Activated CD8-positive, alpha-beta memory T cell treated with anti-CD3 and anti-CD28 coated beads for 36 hours (primary cell): ENCODE measurements around the gene LGALS4. TPM values are rescaled to one million over a fixed set of nuclear protein-coding genes. Genes with fewer than 3 reads are reported as not detected.
"Not testable (repeated sequence)": the region's sequence is repeated elsewhere in the genome, so short reads cannot be mapped to it uniquely, and the experiment has no call there.

Experiments used
- CTCF ChIA-PET: fragments of 350-600 bp; sonication (Branson Sonifier 250); formaldehyde crosslinking; loops from one replicate; lab custom pipeline; 2021; ENCODE audit warnings: antibody characterized with exemption; lab: Charles Lee
- POLR2A ChIA-PET: fragments of 350-600 bp; sonication (Branson Sonifier 250); formaldehyde crosslinking; loops from one replicate; lab custom pipeline; 2021; ENCODE audit warnings: antibody characterized with exemption; lab: Charles Lee
- total RNA-seq, 2 experiments: library from RNA; stranded (reverse); gene quantifications; one replicate each; pipeline ENCODE4 v1.2.3, GENCODE V29; 2021

LGALS4 gene
- total RNA-seq, 2 experiments from 2014 or later: 0.65 to 0.82 TPM

DNA sequence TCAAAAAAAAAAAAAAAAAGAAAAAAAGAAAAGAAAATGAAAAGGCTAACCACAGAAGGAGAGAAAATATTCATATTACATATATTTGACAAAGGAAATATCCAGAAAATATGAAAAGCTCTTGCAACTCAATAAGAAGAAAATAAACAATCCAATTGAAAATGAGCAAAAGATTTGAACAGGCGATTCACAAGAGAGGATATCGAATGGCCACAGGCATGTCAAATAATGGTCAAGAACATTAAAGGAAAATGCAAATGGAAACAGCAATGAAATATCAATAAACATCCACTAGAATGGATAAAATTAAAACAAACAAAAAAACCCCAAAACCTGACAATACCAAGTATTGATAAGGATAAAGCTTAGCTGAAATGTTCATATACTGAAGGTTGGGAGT is 47.5 kb downstream of the LGALS4 start:
- CTCF ChIA-PET: no interaction called here
- POLR2A ChIA-PET: interaction anchor here (0.7 kb wide), 1 partner anchor 25 kb away, joined by 4 read pairs; no protein-coding TSS in a partner anchor

DNA sequence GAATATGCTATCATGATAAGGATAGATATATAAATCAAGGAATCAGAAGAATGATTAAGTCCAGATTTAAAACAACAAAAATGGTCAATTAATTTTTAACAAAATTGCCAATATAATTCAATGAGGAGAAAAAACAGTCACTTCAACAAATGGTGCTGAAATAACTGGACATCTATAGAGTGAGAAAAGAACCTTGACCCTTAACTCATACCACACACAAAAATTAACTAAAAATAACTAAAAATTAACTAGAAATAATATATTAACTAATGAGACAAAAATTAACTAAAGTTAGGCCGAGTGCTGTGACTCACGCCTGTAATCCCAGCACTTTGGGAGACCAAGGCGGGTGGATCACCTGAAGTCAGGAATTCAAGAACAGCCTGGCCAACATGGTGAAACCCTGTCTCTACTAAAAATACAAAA is 48.9 kb downstream of the LGALS4 start:
- ChIA-PET POLR2A (no interaction called here), CTCF (no interaction called here)

DNA sequence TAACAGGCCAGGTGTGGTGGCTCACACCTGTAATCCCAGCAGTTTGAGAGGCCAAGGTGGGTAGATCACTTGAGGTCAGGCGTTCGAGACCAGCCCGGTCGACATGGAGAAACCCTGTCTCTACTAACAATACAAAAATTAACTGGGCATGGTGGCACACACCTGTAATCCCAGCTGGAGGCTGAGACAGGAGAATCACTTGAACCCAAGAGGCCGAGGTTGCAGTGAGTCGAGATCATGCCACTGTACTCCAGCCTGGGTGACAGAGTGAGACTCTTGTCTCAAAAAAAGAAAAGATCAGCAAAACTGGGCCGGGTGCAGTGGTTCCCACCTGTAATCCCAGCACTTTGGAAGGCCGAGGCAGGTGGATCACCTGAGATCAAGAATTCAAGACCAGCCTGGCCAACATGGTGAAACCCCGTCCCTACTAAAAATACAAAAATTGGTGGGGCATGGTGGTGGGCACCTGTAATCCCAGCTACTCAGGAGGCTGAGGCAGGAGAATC is 50.8 kb downstream of the LGALS4 start:
- POLR2A ChIA-PET: interaction anchor here (0.6 kb wide), 1 partner anchor 104 kb away, joined by 5 read pairs; no protein-coding TSS in a partner anchor
- CTCF ChIA-PET: interaction anchor here (0.6 kb wide), 1 partner anchor 152 kb away, joined by 6 read pairs; no protein-coding TSS in a partner anchor

GRCh38 chr19:38760805-38761517 is 51.8 kb downstream of the LGALS4 start:
- CTCF ChIA-PET: not testable (repeated sequence)
- POLR2A ChIA-PET: interaction anchor here (0.6 kb wide), 1 partner anchor 105 kb away, joined by 5 read pairs; no protein-coding TSS in a partner anchor

GRCh38 chr19:38759590-38760003 is 53.1 kb downstream of the LGALS4 start:
- ChIA-PET POLR2A (no interaction called here), CTCF (no interaction called here)

DNA sequence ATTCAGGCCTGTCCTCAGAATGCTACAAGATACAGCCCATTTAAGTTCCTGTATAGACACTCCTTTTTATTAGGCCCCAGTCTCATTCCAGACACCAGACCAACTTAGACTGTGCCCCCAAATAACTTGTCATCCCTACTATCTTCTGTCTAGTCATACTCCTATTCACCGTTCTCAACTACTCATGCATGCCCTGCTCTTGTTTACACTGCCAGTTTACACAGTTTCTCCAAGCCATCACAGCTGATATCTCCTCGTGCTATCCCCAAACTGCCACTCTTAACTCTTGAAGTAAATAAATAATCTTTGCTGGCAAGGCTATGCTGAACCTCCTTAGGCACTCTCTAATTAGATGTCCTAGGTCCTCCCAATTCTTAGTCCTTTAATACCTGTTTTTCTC is 58.5 kb downstream of the LGALS4 start:
- CTCF ChIA-PET, POLR2A ChIA-PET: not testable (repeated sequence)

- CTCF ChIA-PET, POLR2A ChIA-PET: not testable (repeated sequence)
These were observed 59.0 kb downstream of the LGALS4 start for GRCh38 chr19:38753783-38754182.

Other genes with a start within 250 kb of the LGALS4 start
- 100 to 1,000 TPM; 159 to 165 TPM for gene MAP4K1, start 195.0 kb downstream of the LGALS4 start, total RNA-seq
- 100 to 1,000 TPM; 280 to 286 TPM for gene EIF3K, start 193.8 kb downstream of the LGALS4 start, total RNA-seq
- gene ACTN4, start 165.3 kb downstream of the LGALS4 start, total RNA-seq: 100 to 1,000 TPM; 292 to 301 TPM
- 1 to 10 TPM; 3.3 to 3.7 TPM for gene CAPN12, start 68.5 kb downstream of the LGALS4 start, total RNA-seq
- not detected for gene LGALS7, start 39.4 kb downstream of the LGALS4 start, total RNA-seq
- gene LGALS7B, start 23.7 kb downstream of the LGALS4 start, total RNA-seq: not detected
- 100 to 1,000 TPM; 108 to 124 TPM for gene ECH1, start 18.8 kb upstream of the LGALS4 start, total RNA-seq
- 100 to 1,000 TPM; 677 to 698 TPM for gene HNRNPL, start 37.0 kb upstream of the LGALS4 start, total RNA-seq
- gene RINL, start 65.3 kb upstream of the LGALS4 start, total RNA-seq: 10 to 100 TPM; 84.0 to 85.5 TPM
- 10 to 100 TPM; 28.3 to 30.4 TPM for gene SIRT2, start 86.7 kb upstream of the LGALS4 start, total RNA-seq
- gene NFKBIB, start 87.0 kb upstream of the LGALS4 start, total RNA-seq: 100 to 1,000 TPM in 1 of 2 experiments, 10 to 100 TPM in 1; 99.9 to 103 TPM
- gene CCER2, start 99.2 kb upstream of the LGALS4 start, total RNA-seq: under 1 TPM; 0.44 to 0.53 TPM
- gene SARS2, start 117.8 kb upstream of the LGALS4 start, total RNA-seq: 10 to 100 TPM; 41.7 to 47.3 TPM
- gene MRPS12, start 118.0 kb upstream of the LGALS4 start, total RNA-seq: 100 to 1,000 TPM; 113 to 121 TPM
- gene FBXO17, start 162.8 kb upstream of the LGALS4 start, total RNA-seq: not detected
- 1 to 10 TPM in 1 of 2 experiments, under 1 TPM in 1; 0.82 to 1.4 TPM for gene FBXO27, start 219.6 kb upstream of the LGALS4 start, total RNA-seq